Dendritic cell treated with granulocyte-macrophage colony-stimulating factor and Interleukin-4, amounts not matched to agents 40 ng/mL and 50 ng/mL, for 4 days (primary cell): ENCODE data around the gene GDNF.

ENCODE experiments used
- H3K27ac Mint-ChIP-seq: one replicate; pipeline ENCODE4 v1.8.0; 2022; ENCODE audit warnings: mild to moderate bottlenecking, mixed read lengths
- H3K27me3 Mint-ChIP-seq: one replicate; pipeline ENCODE4 v1.8.0; 2022; ENCODE audit warnings: mild to moderate bottlenecking, mixed read lengths
- H3K36me3 Mint-ChIP-seq: one replicate; pipeline ENCODE4 v1.8.0; 2022; ENCODE audit warnings: low read depth, mixed read lengths
- H3K4me1 Mint-ChIP-seq: one replicate; pipeline ENCODE4 v1.8.0; 2022; ENCODE audit warnings: low read depth, mixed read lengths
- H3K4me3 Mint-ChIP-seq: one replicate; pipeline ENCODE4 v1.8.0; 2022; ENCODE audit warnings: mild to moderate bottlenecking, moderate library complexity, mixed read lengths
- H3K9me3 Mint-ChIP-seq: one replicate; pipeline ENCODE4 v1.8.0; 2022; ENCODE audit warnings: mixed read lengths
- intact Hi-C: fragments of 100-400 bp; cut with micrococcal nuclease; formaldehyde crosslinking; loops from one replicate; pipeline ENCODE4 v1.15.0; 2022

Gene GDNF

DNA sequence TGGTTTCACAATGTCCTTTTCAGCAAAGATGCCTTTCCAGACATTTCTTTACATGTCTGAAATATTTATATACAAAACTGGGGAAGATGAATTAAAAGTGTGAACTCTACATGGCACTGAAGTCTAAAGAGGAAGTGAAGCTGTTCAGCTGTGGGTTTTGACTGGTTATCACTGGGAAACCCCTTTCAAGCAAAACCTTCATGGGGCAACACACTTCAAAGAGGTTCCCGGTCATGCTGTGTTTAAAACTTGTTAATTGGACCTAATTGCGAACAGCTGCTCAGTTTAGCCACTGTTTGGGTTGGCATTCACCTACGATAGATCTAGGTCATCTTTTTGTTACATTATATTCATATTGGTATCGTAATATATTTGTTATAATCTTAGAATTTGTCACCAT is 20.0 kb upstream of the GDNF start:
- H3K9me3 Mint-ChIP-seq: no peaks in the 10 kb centered on the region
- H3K27ac Mint-ChIP-seq: no peak overlapping the region
- no peaks in the 10 kb centered on the region for H3K4me1 Mint-ChIP-seq
- intact Hi-C loops: no loop called here
- peaks cover 7% of the 10 kb centered on the region for H3K27me3 Mint-ChIP-seq
- no peaks in the 10 kb centered on the region for H3K36me3 Mint-ChIP-seq
- H3K4me3 Mint-ChIP-seq: no peak overlapping the region

DNA sequence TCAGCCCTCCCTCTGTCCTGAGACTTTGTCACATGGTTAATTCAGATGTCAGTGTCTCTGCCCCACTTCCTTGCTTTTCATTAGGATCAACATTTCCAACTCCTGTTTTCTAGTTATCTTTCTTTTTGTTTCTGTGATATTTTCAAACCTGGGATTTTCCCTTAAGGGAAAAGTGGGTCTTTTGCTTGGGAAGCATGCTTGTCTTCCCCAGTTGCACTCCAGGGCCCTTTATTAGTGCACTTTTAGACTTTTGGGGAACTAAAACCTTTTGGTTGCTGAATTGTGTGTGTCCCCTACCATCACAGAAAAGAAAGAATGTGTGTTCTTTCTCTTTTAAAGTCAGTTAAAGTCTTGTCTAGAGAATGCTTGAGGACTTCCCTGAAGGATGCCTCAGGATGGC is 18.4 kb upstream of the GDNF start:
- intact Hi-C loops: no loop called here
- Mint-ChIP-seq H3K9me3 (no peaks in the 10 kb centered on the region), H3K4me1 (no peaks in the 10 kb centered on the region), H3K27ac (no peak overlapping the region), H3K4me3 (no peak overlapping the region), H3K27me3 (peaks cover 6% of the 10 kb centered on the region), H3K36me3 (no peaks in the 10 kb centered on the region)

DNA sequence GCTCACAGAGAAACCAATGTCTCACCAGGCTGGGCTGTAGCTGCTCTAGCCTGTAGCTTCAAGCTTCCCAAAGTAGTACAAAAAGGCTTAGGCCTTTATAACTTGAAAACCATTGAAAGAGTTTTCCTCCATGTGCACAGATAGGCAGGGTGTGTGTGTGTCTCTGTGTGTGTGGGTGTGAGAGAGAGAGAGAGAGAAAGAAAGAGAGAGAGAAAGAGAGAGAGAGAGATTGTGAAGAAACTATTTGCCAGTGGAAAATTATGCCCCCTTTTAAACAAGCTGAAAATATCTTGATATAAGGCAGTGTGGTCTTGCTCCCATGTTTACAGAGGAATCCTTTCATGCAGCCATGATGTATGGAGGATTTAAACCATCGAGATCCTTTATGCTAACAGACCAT is 17.9 kb upstream of the GDNF start:
- Mint-ChIP-seq H3K4me1 (no peaks in the 10 kb centered on the region), H3K4me3 (no peak overlapping the region), H3K36me3 (no peaks in the 10 kb centered on the region), H3K27me3 (peaks cover 6% of the 10 kb centered on the region), H3K27ac (no peak overlapping the region), H3K9me3 (no peaks in the 10 kb centered on the region)
- intact Hi-C loops: no loop called here

DNA sequence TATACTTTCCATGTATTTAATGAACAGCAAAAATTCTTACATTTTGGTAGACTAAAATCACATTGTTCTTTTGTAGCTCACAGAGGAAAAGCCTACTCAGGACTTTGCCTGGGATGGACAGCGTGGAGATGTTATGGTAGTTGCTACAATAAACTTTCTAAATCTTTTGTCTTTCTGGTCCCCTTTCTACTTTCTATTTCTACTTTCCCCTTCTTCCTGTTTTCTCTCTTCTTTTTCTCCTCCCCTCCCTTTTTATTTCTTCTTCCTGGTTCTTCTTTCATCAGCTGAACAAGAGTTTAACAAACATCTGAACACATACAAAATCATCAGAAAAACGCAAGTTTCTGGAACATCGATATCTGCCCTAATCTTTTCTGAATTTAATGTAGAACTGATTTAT is 15.6 kb upstream of the GDNF start:
- Mint-ChIP-seq H3K27me3 (peaks cover 6% of the 10 kb centered on the region), H3K4me1 (no peaks in the 10 kb centered on the region)

DNA sequence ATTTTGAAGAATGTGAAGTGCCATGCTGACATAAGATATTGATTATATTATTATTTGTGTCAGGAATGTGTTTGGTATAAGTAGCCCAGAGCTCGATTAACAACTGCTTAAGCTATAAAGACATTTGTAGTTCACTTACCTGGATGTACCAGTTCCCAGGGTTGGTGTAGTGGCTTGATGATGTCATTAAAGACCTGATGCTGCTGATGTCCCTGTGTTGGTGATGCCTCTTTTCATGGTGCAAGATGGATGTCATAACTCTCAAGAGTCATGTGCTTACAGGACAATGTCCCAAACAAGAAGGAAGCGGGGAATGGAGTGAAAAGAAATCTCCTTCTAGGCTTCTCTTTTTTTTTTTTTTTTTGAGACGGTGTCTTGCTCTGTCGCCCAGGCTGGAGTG is 11.5 kb upstream of the GDNF start:
- Mint-ChIP-seq H3K4me3 (no peak overlapping the region), H3K9me3 (no peaks in the 10 kb centered on the region), H3K36me3 (no peaks in the 10 kb centered on the region), H3K27me3 (peaks cover 11% of the 10 kb centered on the region), H3K27ac (no peak overlapping the region), H3K4me1 (no peaks in the 10 kb centered on the region)
- intact Hi-C loops: no loop called here

More for the DNA sequence above, 15.6 kb upstream of the GDNF start:
- H3K4me3 Mint-ChIP-seq: no peak overlapping the region
- intact Hi-C loops: no loop called here
- no peaks in the 10 kb centered on the region for H3K9me3 Mint-ChIP-seq
- H3K36me3 Mint-ChIP-seq: no peaks in the 10 kb centered on the region
- no peak overlapping the region for H3K27ac Mint-ChIP-seq

DNA sequence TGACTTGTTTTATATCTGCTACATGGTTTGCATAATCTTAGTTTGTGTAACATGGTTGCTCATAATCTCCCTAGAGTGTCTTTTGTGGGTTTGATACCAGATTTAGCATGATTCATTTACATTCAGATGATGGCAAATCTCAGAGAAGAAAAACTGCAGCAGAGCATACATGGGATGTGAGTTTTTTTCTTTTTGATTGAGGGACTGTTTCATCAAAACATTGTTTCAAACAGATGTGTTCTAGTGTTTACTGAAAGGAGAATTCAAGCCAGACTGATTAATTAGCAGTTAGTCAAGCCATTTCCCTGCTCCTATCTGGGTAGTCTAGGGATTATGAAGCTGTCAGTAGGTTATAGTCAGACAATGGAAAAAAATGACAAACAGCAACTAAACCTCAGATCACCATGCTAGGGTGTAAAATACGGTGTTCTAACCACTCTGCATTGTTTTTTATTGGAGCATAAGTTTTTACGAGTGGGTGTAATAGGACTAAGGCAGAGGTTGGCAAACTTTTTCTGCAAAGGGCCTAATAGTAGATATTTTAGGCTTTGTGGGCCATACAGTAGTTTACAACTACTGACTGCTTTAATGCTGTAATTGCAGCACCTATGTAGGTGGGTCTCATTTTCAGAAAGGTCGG is 10.5 kb upstream of the GDNF start:
- Mint-ChIP-seq H3K4me1 (no peaks in the 10 kb centered on the region), H3K36me3 (no peaks in the 10 kb centered on the region), H3K27ac (no peak overlapping the region), H3K9me3 (no peaks in the 10 kb centered on the region), H3K4me3 (no peak overlapping the region), H3K27me3 (peaks cover 14% of the 10 kb centered on the region)
- intact Hi-C loops: no loop called here

DNA sequence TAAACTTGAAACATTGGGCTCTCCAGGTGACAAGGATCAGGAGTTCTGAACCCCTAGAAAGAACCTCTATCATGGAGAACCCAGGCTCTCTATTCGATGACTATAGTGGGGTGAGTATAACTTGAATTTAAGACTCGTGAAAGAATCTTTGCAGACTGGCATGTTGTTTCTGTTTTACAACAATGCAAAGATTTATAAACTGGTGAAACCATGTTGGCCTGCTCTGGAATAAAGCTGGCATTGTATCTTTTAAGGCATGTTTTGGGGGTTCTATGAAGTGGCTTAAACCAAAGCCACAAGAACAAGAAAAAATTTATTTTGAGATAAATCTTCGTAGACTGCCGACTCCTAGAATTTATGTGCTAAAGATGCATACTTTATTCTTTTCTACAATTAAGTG is 9.8 kb upstream of the GDNF start:
- intact Hi-C loops: no loop called here
- H3K36me3 Mint-ChIP-seq: no peaks in the 10 kb centered on the region
- H3K4me1 Mint-ChIP-seq: no peaks in the 10 kb centered on the region
- H3K27ac Mint-ChIP-seq: no peak overlapping the region
- H3K9me3 Mint-ChIP-seq: no peaks in the 10 kb centered on the region
- H3K27me3 Mint-ChIP-seq: peaks cover 17% of the 10 kb centered on the region
- no peak overlapping the region for H3K4me3 Mint-ChIP-seq

DNA sequence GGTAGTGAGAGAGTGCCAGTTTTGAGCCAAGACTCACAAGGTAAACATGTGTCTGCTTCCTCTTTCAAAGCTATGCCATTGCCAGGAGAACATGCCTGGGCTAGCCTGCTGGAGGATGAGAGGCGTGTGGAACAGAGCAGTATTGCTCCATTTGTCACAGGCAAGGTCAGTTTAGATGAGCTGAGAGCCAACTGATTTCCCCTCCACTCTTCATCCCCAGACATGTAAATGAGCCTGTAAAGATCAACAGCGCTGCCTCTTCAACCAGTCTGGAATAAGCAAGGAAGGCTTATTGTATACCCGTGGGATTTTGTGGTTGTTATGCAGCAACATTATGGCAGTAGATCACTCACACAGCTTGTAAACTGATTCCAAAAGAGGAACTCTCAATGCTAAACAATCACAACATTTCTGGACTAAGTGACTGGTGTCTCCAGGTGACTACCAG is 8.2 kb upstream of the GDNF start:
- H3K36me3 Mint-ChIP-seq: no peaks in the 10 kb centered on the region
- intact Hi-C loops: no loop called here
- H3K4me1 Mint-ChIP-seq: no peaks in the 10 kb centered on the region
- no peak overlapping the region for H3K4me3 Mint-ChIP-seq
- H3K27me3 Mint-ChIP-seq: peaks cover 27% of the 10 kb centered on the region
- H3K9me3 Mint-ChIP-seq: no peaks in the 10 kb centered on the region
- H3K27ac Mint-ChIP-seq: no peak overlapping the region

DNA sequence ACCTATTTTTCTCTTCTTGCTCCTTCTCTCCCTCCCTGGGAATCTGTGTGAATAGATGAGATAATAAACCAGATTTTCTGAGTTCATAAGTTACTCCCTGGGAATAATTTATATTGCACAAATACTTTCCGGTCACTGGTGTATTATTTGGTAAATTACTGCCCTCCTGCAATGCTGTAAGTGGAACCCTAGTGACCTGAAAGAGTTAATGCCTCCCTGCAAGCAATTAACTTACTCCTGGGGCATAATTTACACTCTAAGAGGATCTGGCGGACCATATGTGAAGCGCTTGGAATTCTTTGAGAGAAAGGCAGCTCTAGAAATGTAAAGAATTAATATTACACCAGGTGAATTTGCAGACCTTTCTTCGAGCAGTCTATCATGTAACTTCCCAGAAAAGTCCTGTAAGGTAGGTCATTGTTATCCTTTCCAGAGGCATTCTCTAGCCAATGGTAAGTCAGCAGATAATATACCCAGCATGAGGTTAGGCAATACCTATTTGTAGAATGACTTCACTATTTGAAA is 7.0 kb upstream of the GDNF start:
- no peaks in the 10 kb centered on the region for H3K4me1 Mint-ChIP-seq
- H3K36me3 Mint-ChIP-seq: no peaks in the 10 kb centered on the region
- no peaks in the 10 kb centered on the region for H3K9me3 Mint-ChIP-seq
- no peak overlapping the region for H3K27ac Mint-ChIP-seq
- no peak overlapping the region for H3K4me3 Mint-ChIP-seq
- intact Hi-C loops: no loop called here
- H3K27me3 Mint-ChIP-seq: peaks cover 35% of the 10 kb centered on the region

DNA sequence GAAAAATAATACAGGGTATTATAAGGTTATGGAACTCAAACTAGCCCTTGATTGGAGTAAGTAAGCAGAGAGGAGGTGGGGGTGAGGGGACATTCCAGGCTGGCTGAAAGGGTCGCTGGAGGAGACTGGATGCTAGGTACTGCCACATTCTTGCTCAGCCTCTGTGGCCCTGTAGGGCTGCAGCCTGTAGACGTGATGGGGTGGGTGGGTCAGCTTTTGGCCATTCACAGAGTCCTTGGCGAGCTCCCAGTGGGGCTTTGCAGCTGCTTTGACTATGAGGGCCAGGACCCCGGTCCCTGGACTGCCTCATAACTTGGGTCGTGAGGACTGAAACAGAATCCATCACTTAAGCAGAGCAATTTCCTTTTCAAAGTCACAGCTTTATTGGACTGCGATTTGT is 4.2 kb upstream of the GDNF start:
- Mint-ChIP-seq H3K4me3 (no peak overlapping the region), H3K36me3 (no peaks in the 10 kb centered on the region), H3K9me3 (no peaks in the 10 kb centered on the region), H3K27ac (no peak overlapping the region), H3K4me1 (no peaks in the 10 kb centered on the region), H3K27me3 (peaks cover 58% of the 10 kb centered on the region)
- intact Hi-C loops: no loop called here

DNA sequence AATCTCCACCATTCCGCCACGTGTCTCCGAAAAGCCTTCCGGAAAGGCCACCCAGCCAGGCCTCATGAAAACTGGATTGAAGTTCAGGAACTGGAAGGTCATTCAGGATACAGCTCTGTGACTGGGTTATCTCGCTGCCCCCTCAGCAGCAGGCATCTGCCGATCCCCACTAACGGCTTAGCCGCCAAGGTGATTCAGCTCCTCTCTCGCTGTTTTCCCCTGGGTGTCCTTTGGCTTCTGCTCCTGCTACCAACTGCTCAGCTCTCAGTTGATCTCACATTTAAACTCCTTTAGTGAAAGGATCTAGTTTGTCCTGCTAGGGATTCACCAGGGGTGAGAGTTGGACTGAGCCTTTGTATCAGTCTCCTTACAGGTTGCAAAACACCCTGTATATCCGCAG is 2.2 kb upstream of the GDNF start:
- H3K9me3 Mint-ChIP-seq: no peaks in the 10 kb centered on the region
- intact Hi-C loops: no loop called here
- peaks cover 77% of the 10 kb centered on the region for H3K27me3 Mint-ChIP-seq
- no peak overlapping the region for H3K27ac Mint-ChIP-seq
- H3K36me3 Mint-ChIP-seq: no peaks in the 10 kb centered on the region
- H3K4me3 Mint-ChIP-seq: no peak overlapping the region
- H3K4me1 Mint-ChIP-seq: peaks cover 17% of the 10 kb centered on the region

DNA sequence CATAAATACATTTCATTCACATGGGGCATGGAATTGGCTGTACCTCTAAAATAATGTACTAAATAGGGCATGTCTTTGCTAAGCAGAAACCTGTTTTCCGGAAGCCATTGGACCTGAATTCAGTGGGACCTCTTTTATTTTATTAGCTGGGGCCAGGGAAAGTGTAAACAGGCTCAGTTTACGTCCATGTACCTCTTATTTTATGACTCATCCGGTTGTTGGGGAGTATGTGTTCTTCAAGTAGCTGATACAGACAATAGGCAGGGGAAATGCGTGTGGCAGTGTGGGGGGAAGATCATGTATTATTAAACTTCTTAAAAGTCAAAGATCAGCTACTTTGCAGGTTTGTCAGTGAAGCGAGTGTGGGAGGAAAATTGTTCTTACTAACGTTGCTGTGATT is 1.4 kb upstream of the GDNF start:
- H3K4me1 Mint-ChIP-seq: peaks cover 24% of the 10 kb centered on the region
- peaks cover 83% of the 10 kb centered on the region for H3K27me3 Mint-ChIP-seq
- no peak overlapping the region for H3K27ac Mint-ChIP-seq
- no peak overlapping the region for H3K4me3 Mint-ChIP-seq
- intact Hi-C loops: no loop called here
- no peaks in the 10 kb centered on the region for H3K36me3 Mint-ChIP-seq
- no peaks in the 10 kb centered on the region for H3K9me3 Mint-ChIP-seq

DNA sequence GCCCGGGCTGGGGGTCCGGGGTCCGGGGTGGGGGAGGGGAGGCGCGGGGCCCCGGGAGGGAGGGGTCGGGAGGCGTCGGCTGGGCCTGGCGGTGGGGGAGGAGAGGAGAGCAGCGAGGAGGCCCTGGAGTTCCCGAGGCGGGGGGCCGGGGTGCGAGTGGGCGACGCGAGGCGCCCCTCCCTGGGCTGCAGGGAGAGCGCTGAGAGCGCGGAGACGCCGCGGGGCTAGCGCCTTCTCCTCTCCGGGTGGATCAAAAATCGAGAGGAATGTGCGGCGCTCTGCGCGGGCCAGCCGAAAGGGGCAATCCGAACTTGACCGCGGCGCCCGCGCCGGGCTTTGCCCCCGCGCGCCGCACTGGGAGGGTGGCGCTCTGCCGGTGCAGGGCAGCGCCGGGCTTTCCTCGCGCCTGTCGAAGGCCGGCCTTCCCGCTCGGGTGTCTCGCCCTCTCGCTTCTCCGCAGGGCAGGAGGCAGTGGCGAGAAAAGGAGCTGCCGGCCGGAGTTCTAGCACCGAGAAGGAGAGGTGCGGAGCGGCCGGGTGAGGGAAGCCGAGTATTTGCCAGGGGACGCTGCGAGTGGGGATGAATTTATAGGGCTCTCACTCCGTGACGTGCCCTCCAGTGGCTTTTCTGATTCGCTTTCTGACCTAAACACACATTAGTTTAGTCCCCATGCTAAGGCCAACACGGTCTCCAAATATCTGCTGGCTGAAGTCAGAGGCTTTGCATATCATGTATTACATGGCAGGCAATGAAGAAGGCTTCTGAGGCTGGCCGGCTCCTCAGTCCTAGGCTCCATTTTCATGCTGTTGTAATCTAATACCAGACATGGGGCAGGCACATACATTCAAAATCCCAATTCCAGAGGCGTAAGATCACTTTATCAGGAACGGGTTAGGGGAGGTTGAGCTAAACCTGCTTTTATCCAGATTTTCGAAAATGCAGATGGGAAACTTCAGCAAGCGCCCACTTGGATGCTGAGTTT is 503 bp upstream of the GDNF start:
- Mint-ChIP-seq H3K4me3 (no peak overlapping the region), H3K27me3 (peaks cover 90% of the 10 kb centered on the region), H3K27ac (no peak overlapping the region), H3K36me3 (no peaks in the 10 kb centered on the region), H3K4me1 (peaks cover 28% of the 10 kb centered on the region), H3K9me3 (no peaks in the 10 kb centered on the region)
- intact Hi-C loops: no loop called here

DNA sequence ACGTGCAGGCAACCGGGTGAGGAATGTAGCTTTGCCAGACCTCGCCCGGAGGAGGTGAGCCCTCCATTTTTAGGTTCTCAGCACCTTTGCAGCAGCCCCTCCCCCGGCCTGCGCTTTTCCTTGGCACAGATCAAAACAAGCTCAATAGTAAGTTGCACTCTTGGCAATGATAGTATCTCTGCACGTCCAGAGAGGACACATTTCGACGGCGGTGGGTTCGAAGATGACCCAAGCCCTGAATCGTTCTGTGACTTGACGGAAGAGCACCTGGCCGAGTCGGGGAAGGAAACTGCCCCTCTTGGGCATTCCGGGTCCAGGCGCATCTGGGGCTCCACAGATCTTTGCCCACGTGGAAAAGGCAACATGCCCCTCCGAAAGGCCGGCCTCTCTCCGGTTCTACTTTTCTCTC is 904 bp downstream of the GDNF start:
- peaks cover 28% of the 10 kb centered on the region for H3K4me1 Mint-ChIP-seq
- H3K9me3 Mint-ChIP-seq: no peaks in the 10 kb centered on the region
- H3K36me3 Mint-ChIP-seq: no peaks in the 10 kb centered on the region
- H3K27ac Mint-ChIP-seq: no peak overlapping the region
- no peak overlapping the region for H3K4me3 Mint-ChIP-seq
- intact Hi-C loops: no loop called here
- peaks cover 98% of the 10 kb centered on the region for H3K27me3 Mint-ChIP-seq
